ENCODE results near the gene APP.
A peak's percentile ranks its signal among the peaks of the same experiment; 100 is the strongest.
"Not testable (repeated sequence)": the region's sequence is repeated elsewhere in the genome, so short reads cannot be mapped to it uniquely, and the experiment has no call there.

The APP gene

GRCh38 chr21:26162081-26162480, 8.5 kb downstream of the APP start:
- no peak for DNase-seq (ENCODE audit: low read depth)

GRCh38 chr21:26159869-26160268, 10.7 kb downstream of the APP start:
- DNase-seq (ENCODE audit: low read depth), result no peak

- no peak for DNase-seq (ENCODE audit: low read depth)
Observed at GRCh38 chr21:26157801-26158200, 12.8 kb downstream of the APP start.

GRCh38 chr21:26154753-26155152, 15.8 kb downstream of the APP start:
- no peak for DNase-seq (ENCODE audit: low read depth)

GRCh38 chr21:26153758-26154157, 16.8 kb downstream of the APP start:
- no peak for DNase-seq (ENCODE audit: low read depth)

GRCh38 chr21:26148840-26149354, 21.7 kb downstream of the APP start:
- no peak for DNase-seq (ENCODE audit: low read depth)

GRCh38 chr21:26148071-26148839, 22.3 kb downstream of the APP start:
- DNase-seq (ENCODE audit: low read depth), result no peak

- DNase-seq (ENCODE audit: low read depth), result no peak
Observed at GRCh38 chr21:26147535-26147934, 23.0 kb downstream of the APP start.

GRCh38 chr21:26146681-26147080, 23.9 kb downstream of the APP start:
- no peak for DNase-seq (ENCODE audit: low read depth)

GRCh38 chr21:26144031-26144430, 26.5 kb downstream of the APP start:
- DNase-seq (ENCODE audit: low read depth), result no peak

- DNase-seq (ENCODE audit: low read depth), result no peak
Observed at GRCh38 chr21:26142363-26142762, 28.2 kb downstream of the APP start.

GRCh38 chr21:26140926-26141325, 29.6 kb downstream of the APP start:
- DNase-seq (ENCODE audit: low read depth), result no peak

GRCh38 chr21:26140164-26140579, 30.4 kb downstream of the APP start:
- peak; percentile 69 for DNase-seq (ENCODE audit: low read depth)

GRCh38 chr21:26138615-26139257, 31.8 kb downstream of the APP start:
- no peak for DNase-seq (ENCODE audit: low read depth)

GRCh38 chr21:26137379-26138060, 33.0 kb downstream of the APP start:
- DNase-seq (ENCODE audit: low read depth), result no peak

GRCh38 chr21:26136671-26137070, 33.9 kb downstream of the APP start:
- no peak for DNase-seq (ENCODE audit: low read depth)

GRCh38 chr21:26135520-26135919, 35.0 kb downstream of the APP start:
- no peak for DNase-seq (ENCODE audit: low read depth)

GRCh38 chr21:26131554-26131953, 39.0 kb downstream of the APP start:
- DNase-seq (ENCODE audit: low read depth), result no peak

GRCh38 chr21:26131053-26131452, 39.5 kb downstream of the APP start:
- not testable (repeated sequence) for DNase-seq (ENCODE audit: low read depth)

- DNase-seq (ENCODE audit: low read depth), result no peak
Observed at GRCh38 chr21:26130249-26130881, 40.2 kb downstream of the APP start.

GRCh38 chr21:26127918-26128317, 42.7 kb downstream of the APP start:
- DNase-seq (ENCODE audit: low read depth), result no peak

- no peak for DNase-seq (ENCODE audit: low read depth)
Observed at GRCh38 chr21:26127073-26127814, 43.3 kb downstream of the APP start.
